LoVo (cell line): ENCODE data around the gene SYT5.
A peak's percentile ranks its signal among the peaks of the same experiment; 100 is the strongest.
"Not testable (repeated sequence)": the region's sequence is repeated elsewhere in the genome, so short reads cannot be mapped to it uniquely, and the experiment has no call there.

ENCODE experiments used
- DNase-seq: peaks from one replicate; pipeline ENCODE4 v3.0.0-alpha.2; 2016; ENCODE audit warnings: low spot score

SYT5 gene

DNA sequence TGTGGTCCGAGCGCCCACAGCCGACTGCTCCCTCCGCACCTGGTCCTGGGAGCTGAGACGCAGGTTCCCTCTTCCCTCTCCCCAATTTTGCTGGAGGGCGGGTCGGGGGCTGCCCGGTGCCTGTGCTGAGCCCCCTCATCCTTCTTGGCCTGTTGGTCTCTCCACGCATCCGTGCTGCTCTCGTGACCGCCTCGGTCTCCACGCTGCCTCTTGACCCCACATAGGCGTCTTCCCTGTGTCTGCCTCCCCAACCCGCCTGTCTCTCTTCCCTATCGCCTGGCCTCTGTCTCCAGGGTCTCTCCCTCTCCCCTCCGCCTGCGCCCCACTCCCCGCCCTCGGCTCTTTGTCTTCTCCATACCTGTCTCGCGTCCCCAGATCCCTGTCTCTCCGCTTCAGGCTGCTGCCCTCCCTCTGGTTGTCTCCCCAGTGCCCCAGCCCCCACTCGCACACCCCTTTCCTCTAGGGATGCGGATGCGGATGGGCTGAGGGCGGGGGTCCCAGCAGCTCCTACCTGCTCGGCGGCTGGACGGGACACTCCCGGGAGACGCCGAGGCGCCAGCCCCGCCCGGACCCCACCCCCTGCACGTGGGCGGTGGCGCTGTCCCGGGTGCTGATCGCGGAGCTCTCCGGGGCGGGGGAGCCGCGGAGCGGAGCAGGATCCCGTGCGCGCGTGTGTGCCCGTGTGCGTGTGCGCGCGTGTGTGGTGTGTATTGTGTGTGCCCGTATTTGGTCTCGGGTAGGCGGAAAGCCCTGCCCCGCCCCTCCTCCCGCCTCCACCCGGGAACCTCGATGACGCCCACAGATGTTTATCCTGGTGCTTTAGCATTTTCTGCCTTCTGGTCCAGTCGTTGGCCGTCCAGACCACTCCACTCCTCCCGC lies at the start of gene SYT5:
SYT5 (minus strand) TSS at position 684 of the 879 bp plus-strand sequence. CDS start 1,248 bp downstream, outside the sequence.
- no peak for DNase-seq

DNA sequence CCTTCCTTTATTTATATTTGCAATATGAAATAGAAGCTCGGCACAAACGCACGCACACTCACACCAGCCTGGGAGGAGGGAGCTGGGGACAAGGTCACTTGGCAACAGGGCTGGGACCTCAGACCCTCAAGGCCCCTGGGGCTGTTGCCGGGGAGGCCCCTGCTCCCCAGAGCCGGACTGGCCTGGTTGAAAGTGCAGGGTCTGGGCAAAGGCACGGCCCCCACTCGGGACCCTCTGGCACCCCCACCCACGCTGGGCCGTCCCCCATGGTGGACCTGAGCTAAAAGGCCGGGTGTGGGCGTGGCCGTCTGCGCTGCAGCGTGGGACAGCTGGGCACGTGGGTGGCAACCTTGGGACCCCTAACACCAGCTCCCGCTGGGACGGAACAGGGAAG lies 49.7 kb upstream of the SYT5 start:
- DNase-seq = no peak

DNA sequence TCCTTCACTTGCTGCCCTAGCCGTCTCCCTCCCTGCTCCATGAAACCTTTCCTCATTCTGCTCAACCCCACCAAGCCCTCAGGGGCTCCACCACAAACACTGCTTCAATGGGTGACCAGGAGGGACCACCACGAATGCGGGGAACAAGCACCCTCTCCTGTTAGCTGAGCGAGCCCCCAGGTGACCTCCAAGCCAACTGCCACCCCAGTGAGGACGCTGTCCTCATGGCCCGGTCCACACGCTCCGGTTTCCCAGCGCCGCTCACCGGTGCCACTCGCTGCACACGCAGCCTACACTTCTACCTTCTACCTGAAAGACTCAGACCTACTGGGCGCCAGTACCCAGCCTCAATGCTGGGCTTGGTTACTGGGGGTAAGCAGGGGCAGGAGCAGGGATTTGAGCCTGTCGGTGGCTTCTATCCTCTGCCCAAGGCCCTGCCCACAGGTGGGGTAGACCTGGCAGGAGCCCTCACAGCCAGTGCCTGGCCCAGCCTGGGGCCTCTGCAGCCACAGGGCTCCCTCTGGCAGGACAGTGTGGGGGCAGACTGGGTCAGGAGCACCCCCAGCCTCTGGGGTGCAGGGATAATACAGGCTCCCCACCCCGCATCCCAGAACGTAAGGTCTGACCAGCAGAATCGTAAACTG lies 49.2 kb upstream of the SYT5 start:
- no peak for DNase-seq

DNA sequence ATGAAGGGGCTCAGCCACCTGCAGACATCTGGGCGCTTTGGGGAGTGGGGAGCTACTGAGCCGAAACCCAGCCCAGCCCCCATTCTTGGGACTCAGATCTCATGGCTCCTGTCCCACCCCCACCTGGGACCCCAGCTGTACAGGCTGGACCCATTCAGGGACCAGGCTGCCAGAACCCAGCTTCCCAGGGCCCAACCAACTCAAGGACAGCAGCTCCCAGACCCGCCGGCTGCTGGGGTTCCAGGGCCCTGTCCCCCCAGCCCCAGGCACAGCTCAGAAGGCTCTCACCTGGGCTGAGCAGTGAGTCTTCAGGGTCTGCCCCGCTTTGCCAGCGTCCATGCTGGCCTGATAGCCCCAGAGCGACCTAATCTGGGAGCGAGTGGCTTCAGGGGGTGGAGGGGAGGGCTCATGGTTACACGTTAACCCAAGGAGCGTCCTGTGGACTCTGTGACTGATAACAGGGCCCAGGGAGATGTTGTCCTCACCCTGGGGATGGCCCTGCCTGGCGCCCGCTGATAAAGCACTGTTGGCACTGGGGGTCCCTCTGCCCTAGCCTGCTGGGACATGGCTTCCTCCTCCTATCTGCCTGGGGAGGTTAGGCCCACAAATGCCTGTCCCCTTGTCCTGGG lies 48.4 kb upstream of the SYT5 start, which contains the start of gene TMEM86B:
TMEM86B (minus strand) TSS at position 361 of the 629 bp plus-strand sequence; CDS start at position 339, 22 bp downstream.
- no peak for DNase-seq

DNA sequence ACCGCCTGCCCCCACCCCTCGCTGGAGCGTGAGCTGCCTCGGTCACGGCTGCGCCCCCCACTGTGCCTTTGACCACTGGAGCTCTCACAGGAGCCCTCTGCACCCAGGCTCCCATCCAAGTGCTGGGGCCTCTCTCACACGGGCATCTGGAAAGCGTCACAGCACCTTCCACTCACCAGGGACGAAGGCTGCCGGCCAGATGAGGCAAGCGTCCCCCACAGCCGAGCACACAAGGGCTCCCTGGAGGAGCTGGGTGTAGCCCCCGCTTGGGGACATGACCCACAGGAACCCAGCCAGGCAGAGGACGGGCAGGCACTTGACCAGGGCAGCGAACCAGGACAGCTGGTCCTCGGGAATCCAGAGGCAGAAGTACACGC lies 47.9 kb upstream of the SYT5 start:
- no peak for DNase-seq

DNA sequence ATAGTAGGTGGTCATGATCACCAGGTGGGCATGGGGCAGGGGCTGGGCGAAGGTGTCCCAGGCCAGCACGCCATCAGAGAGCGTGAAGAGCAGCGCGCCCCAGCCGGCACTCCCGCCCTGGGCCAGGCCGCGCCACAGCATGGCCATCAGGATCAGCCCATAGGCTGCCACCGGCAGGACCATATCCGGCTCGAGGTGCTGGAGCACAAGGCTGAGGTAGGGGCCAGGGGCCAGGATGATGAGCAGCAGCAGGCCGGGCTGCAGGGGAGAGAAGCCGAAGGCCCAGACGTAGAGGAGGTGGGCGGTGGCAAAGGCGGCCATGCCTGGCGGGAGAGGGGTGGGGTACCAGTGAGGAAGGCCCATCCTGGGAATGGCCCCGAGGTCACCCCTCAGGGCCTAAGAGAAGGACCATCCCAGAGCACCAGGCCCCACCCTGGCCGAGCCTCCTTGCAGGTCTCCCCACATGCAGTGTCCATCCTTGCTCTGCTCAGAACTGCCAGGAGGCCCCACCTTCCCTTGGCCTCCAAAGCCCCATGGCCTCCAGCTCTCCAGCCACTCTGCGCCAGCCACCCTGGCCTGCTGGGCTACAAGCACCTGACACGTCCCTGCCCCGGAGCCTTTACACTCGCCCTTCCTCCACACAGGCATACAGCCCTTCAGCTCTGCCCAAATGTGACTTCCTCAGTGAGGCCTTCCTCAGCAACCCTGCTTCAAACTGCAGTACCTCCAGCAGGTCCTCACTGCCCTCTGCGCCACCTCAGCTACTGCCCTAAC lies 47.3 kb upstream of the SYT5 start:
- no peak for DNase-seq

DNA sequence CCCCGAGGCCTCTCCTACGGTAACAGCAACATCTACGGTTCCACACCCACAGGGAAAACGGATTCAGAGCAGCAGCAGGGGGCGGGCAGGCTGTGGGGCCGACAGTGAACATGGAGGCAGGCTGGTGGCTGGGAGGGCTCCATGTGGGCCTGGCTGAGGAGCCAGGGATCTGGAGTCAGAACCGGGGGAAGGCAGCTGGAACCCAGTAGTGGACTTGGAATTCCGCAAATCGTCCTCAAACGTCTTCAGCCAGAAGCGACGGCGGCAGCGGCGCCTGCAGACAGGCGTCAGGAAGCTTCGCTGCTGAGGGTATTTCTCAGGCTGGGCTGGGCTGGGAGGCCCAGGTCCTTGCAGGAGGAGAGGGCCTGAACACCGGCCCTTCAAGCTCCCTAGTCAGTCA lies 46.7 kb upstream of the SYT5 start:
- DNase-seq = no peak

DNA sequence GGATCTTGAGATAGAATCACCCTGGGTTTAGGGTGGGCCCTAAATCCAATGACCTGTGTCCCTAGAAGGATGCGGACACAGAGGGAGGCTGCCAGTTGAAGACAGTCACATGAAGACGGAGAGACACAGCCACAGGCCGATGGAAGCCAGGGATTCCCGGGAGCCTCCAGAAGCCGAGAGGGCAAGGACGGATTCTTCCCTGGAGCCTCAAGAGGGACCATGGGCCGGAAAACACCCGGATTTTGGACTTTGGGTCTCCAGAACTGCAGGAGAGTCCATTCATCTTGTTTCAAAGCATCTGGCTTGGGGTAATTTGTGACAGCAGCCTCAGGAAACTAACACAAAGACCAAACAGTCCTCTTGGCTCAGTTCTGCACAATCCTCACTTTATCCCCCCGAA lies 46.2 kb upstream of the SYT5 start:
- no peak for DNase-seq

DNA sequence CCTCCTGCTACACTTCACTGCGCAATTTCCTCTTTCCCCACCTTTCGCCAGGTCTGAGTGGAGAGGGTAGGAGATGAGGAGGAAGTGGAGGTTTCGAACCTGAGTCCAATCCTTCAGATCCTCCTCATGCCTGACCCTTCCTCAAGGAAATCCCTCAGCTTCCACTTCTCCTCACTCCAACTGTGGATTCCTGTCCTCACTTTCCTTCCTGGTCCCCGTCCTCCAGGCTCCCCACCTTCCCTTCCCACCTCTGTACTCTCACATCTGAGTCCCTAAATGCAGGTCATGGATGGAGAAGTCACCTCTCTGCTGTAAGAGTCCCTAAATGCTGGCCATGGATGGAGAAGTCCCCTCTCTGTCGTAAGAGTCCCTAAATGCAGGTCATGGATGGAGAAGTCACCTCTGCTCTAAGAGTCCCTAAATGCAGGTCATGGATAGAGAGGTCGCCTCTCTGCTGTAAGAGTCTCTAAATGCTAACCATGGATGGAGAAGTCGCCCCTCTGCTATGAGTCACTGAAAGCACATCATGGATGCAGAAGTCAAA lies 45.4 kb upstream of the SYT5 start:
- no peak for DNase-seq

DNA sequence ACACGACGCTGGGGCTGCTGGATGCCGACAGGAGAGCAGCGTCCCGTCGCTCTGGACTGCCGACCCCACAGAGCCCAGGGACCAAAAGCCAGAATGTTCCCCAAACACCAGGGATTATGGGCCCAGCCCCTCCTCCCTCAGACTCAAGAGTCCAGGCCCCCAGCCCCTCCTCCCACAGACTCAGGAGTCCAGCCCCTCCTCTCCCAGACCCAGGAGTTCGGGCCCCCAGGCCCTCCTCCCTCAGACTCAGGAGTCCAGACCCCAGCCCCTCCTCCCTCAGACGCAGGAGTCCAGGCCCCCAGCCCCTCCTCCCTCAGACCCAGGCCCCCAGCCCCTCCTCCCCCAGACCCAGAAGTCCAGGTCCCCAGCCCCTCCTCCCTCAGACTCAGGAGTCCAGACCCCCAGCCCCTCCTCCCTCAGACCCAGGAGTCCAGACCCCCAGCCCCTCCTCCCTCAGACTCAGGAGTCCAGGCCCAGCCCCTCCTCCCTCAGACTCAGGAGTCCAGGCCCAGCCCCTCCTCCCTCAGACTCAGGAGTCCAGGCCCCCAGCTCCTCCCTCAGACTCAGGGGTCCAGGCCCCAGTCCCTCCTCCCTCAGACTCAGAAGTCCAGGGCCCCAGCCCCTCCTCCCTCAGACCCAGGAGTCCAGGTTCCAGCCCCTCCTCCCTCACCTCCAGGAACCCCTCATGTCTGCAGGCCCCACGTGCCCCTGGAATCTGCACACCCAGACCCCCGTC lies 44.8 kb upstream of the SYT5 start:
- not testable (repeated sequence) for DNase-seq

DNA sequence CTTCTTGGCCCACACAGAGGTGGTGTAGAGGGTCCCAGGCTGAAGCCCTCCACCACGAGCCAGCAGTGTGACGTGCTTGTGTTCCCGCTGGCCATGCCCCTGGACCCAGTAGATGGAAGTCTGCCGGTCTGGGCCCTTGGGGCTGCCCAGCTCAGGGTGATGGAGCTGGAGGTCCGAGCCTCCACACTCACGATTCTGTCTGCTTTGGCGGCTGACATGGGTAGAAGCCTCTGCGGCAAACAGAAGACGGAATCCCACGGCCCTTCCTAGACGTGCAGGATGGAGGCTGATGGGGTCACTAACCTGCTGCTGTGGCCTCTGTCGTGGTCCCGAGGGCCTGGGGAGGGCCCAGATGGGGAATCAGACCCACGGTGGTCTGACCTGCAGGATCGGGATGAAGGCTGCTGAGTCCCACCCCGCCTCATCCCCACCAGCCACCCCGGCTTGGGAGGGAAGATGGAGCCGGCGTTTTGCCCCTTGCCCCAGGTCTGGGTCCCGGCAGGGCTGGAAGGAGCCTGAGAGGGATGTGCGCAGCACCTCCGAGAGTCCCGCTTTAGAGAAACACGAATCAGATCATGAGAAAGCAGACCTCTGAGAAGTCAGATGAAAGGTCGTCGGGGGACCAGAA lies 44.1 kb upstream of the SYT5 start:
- DNase-seq = no peak

DNA sequence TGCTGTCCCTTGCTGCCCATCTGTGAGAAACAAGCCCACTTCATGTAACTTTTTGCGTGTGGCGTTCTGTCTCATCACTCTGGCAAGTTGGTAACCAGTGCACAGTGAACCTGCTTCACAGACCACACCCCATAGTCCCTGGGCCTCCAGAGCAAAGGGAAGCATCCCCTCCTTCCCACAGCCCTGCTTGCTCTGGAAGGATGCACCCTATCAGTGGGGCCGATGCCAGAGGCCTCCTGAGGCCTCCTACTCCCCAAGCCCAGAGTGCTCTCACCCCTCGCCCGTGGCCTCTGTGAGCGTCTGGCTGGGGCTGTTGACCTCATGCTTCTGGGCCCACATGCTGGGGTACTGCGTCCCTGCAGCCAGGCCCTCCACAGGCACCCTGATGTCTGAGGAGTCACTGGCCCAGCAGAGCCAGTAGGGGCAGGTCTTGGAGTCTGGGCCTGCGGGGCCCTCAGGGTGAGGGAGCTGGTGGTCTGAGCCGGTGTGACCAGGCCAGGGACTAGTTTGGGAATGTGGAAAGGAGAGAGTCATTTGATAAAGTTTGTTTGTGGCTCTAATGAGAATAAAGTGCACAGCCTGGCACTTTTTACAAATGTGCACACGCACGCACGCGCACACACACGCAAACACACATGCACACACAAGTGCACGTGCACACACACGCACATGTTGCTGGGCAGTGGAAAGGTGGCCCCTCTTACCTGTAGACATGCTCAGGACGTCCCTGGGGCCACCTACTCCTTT lies 43.4 kb upstream of the SYT5 start:
- no peak for DNase-seq

DNA sequence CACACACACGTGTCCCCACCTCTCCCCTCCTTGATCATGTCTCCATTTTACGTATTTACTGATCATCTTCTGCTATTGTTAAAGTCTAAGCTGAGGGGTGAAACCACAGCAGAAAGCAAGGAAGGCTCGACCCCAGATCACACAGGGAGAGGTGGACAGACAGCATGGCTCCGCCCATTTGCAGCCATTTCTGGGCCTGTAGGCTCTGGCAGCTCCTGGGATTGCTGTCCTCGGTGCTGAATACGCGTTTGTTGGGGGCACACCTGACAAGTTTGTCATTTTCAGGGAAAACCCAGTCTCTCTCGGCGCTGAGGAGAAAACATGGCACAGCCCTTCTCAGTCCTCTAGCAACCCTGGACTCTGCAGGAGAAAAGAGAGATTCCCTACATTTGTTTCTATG lies 40.4 kb upstream of the SYT5 start:
- DNase-seq = no peak

DNA sequence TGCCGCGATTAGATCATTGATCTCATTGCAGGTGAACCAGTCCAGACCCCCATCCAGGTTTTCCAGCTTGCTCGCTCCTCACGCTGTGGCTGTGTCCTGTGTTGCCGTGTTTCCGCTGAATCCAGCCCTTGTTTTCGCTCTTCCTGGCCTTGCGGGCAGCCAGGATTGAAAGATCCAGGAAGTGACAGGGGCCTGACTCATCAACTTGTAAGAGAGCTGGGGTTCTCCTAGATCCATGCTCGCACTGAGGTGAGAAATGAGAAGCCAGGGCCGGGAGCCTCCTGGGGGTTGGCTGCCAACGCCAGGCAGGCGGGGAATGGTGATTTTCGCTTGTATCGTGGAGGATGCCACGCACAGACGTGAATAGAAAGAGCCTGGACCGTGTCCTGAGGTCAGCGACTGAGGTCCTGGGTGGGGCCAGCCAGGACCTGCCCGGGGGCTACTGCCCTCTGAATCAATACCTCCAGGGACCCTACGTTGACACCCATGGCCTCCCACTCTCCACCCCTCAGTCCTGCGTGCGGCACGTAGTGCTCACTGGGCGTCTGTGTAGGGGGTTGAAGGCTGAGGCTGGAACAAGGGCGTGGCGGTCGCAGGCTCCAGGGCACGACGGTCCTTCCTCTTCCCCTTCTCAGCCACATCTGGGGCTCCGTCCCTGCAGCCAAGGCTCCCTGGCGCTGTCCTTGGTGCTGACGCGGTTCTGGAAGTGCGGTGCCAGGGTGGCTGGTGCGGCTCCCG lies 36.5 kb upstream of the SYT5 start:
- peak; percentile 96 for DNase-seq

DNA sequence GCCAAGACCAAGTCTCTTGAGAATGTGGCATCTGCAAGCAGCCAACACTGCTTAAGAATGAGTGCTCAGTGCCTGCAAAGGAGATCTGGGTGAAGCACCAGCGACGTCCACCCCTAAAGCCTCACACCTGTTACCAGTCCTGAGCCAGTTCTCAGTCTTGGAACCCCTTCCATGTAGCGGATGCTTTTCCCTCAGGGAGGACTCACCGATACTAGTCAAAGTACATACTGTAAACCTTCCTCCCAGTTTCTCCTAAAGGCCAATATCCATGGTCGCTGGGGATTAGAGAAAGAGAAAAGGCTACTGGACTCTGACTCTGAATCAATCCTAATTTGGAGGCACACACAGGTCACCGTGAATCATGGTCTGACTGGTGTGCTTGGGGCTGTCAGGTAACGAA lies 33.5 kb upstream of the SYT5 start:
- no peak for DNase-seq

DNA sequence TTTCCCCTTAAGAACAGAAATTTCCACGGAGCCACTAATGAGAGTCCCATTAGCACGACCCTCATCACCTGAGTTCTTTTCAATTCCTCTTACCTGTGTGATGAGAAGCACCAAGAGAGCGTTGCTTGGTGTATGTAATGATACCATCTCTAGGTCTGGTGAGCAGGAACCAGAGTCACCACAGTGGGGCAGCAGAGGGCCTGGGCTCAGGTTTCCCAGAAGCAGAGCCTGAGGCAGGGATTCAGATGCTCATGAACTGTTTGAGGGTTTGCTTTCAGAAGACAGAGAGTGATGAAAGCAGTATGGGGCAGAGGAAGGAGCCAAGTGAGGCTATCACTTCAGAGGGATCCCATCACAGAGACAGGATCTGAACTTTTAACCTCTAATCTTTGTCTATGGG lies 32.4 kb upstream of the SYT5 start:
- peak; percentile 83 for DNase-seq

DNA sequence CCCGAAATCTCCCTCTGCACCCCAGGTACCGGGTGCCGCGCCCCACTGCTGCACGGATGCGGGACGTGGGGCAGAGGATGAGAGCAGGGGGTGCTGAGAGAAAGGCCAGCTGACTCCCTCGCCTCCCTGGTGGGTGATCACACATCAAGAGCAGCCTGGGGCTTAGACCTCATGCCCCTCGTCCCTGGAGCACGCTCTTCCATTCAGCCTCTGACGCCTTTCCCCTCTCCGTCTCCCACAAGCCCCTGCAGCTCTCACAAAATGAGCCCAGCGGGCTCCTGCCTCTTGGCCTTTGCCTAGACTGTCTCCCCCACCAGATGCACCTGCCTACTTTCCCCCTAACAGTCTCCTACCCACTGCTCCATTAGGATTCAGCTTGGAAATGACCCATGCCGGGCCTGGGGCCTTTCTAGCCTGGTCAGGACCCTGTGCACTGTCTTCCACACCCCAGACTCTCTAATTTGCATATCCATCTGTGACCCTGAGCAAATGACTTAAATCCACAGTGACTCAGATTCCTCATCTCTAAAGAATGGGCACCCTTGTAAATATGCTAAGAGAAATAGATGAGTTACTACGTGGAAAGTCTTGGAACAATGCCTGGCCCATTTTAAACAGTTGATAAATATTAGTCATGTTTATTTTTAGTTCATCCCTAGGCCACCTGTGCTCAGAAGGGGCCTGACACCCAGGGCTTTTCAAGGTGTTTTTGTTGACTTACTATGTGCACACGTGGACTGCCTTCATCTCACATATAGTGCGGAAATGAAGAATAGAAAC lies 29.8 kb upstream of the SYT5 start:
- DNase-seq = peak; percentile 91

DNA sequence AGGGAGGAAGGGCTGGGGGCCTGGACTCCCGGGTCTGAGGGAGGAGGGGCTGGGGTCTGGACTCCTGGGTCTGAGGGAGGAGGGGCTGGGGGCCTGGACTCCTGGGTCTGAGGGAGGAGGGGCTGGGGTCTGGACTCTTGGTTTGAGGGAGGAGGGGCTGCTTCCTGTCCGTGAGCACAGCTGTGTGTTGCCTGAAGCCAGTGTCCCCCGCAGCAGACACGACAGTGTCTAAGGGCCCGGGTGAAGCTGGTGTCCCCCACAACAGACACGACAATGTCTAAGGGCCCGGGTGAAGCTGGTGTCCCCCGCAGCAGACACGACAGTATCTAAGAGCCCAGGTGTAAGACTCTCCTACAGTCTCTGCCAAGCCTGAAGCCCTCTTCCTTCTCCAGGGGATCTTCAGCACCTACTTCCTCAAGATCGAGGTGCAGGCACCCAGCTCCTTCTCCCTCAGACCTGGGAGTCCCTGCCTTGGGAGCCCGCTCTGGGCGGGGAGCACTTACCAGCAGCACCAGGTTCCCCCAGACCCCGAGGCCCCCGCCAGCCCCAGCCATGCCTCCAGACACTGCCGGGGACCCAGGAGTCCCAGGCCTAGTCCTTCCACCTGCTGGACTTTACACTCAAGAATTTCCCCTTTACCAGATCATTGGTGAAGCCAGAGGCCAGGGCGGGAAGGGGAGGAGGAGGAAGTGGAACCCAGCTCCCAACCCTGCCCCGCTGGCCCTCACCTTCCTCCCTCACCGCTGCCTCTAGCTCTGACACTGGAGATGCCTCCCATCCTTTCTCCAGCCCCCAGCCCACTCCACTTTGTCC lies 29.0 kb upstream of the SYT5 start, which contains the start of gene PTPRH:
PTPRH (minus strand) TSS at position 622 of the 813 bp plus-strand sequence; CDS start at position 554, 68 bp downstream.
- DNase-seq = peak; percentile 56
